ENCODE results near the gene NFYB. TPM values are rescaled to one million over a fixed set of nuclear protein-coding genes. Genes with fewer than 3 reads are reported as not detected.
"Not testable (repeated sequence)": the region's sequence is repeated elsewhere in the genome, so short reads cannot be mapped to it uniquely, and the experiment has no call there.

Gene NFYB
- total RNA-seq, 1 donor from 2014 or later: 24.7 TPM

GRCh38 chr12:104121001-104121400 is 17.0 kb downstream of the NFYB start:
- Mint-ChIP-seq H3K4me3 (ENCODE audit: unreplicated experiment) (no peak overlapping the region), H3K27me3 (ENCODE audit: low read depth) (no peaks in the 10 kb centered on the region), H3K36me3 (ENCODE audit: low read depth) (peaks cover 16% of the 10 kb centered on the region), H3K9me3 (ENCODE audit: low read depth) (no peaks in the 10 kb centered on the region), H3K4me1 (ENCODE audit: low read depth) (peaks cover 20% of the 10 kb centered on the region), H3K27ac (ENCODE audit: unreplicated experiment) (peak overlapping the region; percentile 60)
- no peak for DNase-seq (ENCODE audit: low spot score)
- TF ChIP-seq CTCF (IDR thresholded peaks at IDR 0.05): no peak

GRCh38 chr12:104115587-104115975 is 22.4 kb downstream of the NFYB start:
- H3K4me3 Mint-ChIP-seq (ENCODE audit: unreplicated experiment): no peak overlapping the region
- no peak for DNase-seq (ENCODE audit: low spot score)
- peaks cover 4% of the 10 kb centered on the region for H3K4me1 Mint-ChIP-seq (ENCODE audit: low read depth)
- no peak for TF ChIP-seq CTCF (IDR thresholded peaks at IDR 0.05)
- no peaks in the 10 kb centered on the region for H3K9me3 Mint-ChIP-seq (ENCODE audit: low read depth)
- no peaks in the 10 kb centered on the region for H3K27me3 Mint-ChIP-seq (ENCODE audit: low read depth)
- peaks cover 8% of the 10 kb centered on the region for H3K36me3 Mint-ChIP-seq (ENCODE audit: low read depth)
- no peak overlapping the region for H3K27ac Mint-ChIP-seq (ENCODE audit: unreplicated experiment)

DNA sequence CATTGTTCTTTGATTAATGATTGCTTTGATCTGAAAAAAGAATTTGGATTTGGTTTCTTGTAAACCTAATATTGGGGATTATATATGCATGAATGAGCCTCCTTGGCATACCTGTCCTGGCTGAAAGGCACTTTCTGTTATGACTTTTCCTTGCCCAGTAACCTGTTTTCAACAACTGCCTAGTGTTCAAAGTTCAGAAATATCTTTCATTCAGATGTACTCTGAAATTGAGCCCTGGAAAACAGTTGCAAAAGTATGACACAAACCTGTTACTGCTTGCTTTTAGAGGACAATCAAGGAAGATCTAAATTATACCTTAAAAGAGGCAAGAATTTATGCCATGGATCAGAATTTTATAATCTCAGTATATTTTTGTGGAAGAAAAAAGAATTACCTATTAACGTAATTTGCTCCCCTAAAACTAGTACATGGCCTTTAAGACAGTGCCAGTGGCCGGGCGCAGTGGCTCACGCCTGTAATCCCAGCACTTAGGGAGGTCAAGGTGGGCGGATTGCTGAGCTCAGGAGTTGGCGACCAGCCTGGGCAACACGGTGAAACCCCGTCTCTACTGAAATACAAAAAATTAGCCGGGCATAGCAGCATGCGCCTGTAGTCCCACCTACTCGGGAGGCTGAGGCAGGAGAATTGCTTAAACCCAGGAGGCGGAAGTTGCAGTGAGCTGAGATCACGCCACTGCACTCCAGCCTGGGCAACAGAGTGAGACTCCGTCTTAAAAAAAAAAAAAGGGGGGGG is 23.0 kb downstream of the NFYB start:
- H3K9me3 Mint-ChIP-seq (ENCODE audit: low read depth); H3K4me3 Mint-ChIP-seq (ENCODE audit: unreplicated experiment); DNase-seq (ENCODE audit: low spot score); H3K27me3 Mint-ChIP-seq (ENCODE audit: low read depth); H3K36me3 Mint-ChIP-seq (ENCODE audit: low read depth); H3K4me1 Mint-ChIP-seq (ENCODE audit: low read depth); H3K27ac Mint-ChIP-seq (ENCODE audit: unreplicated experiment): not testable (repeated sequence)

- Mint-ChIP-seq H3K27me3 (ENCODE audit: low read depth) (no peaks in the 10 kb centered on the region), H3K4me1 (ENCODE audit: low read depth) (peaks cover 13% of the 10 kb centered on the region), H3K9me3 (ENCODE audit: low read depth) (no peaks in the 10 kb centered on the region), H3K36me3 (ENCODE audit: low read depth) (peaks cover 3% of the 10 kb centered on the region), H3K27ac (ENCODE audit: unreplicated experiment) (no peak overlapping the region), H3K4me3 (ENCODE audit: unreplicated experiment) (no peak overlapping the region)
- peak; percentile 63 for TF ChIP-seq CTCF (IDR thresholded peaks at IDR 0.05)
- DNase-seq (ENCODE audit: low spot score): no peak
These were observed 28.4 kb downstream of the NFYB start for GRCh38 chr12:104109446-104110271.

- Mint-ChIP-seq H3K4me1 (ENCODE audit: low read depth) (peaks cover 10% of the 10 kb centered on the region), H3K27me3 (ENCODE audit: low read depth) (no peaks in the 10 kb centered on the region), H3K4me3 (ENCODE audit: unreplicated experiment) (no peak overlapping the region), H3K36me3 (ENCODE audit: low read depth) (peaks cover 3% of the 10 kb centered on the region), H3K27ac (ENCODE audit: unreplicated experiment) (peak overlapping the region; percentile 15), H3K9me3 (ENCODE audit: low read depth) (no peaks in the 10 kb centered on the region)
- DNase-seq (ENCODE audit: low spot score): no peak
- peak; percentile 92 for TF ChIP-seq CTCF (IDR thresholded peaks at IDR 0.05)
These were observed 29.1 kb downstream of the NFYB start for GRCh38 chr12:104108755-104109445.

Measured in chondrocyte (in vitro differentiated cells).